Measurements from ENCODE around the gene ADAMTS18.
A peak's percentile ranks its signal among the peaks of the same experiment; 100 is the strongest.

The ADAMTS18 gene

DNA sequence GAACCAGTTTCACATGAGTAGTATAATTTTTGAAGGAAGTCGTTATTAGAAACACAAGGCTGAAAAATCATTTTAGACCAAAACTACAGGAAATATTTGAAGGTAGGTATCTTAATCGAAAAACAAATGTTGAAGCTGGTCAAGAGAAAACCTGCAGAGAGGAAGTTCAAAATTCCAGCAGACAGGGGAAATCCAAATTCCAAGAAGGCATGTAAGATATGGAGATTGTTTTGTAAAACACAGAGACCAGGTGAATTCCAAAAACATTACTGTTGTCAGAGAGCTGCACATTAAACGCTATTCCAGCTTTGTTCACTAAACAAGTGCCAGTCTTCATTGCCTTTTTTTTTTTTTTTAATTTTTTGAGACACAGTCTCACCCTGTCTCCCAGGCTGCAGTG, 38.4 kb downstream of the ADAMTS18 start:
- DNase-seq (ENCODE audit: low spot score), result no peak

DNA sequence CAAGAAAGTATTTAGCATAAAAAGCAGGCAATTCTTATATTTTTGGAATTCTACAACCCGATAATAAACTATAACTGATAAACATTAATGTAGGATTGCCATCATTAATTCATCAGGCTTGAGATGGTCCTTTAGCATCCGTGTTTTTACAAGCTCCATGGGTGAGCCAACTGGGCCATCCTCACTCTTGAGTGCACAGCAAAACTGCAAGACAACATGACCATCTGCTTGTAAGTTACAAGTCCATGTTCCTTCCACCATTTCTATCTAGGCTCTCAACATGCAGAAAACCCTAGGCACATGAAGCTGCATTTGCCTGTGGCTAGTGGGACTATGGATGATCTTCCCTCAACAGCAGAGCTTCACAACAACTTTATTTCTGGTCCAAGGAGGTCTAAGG, 40.1 kb downstream of the ADAMTS18 start:
- no peak for DNase-seq (ENCODE audit: low spot score)

DNA sequence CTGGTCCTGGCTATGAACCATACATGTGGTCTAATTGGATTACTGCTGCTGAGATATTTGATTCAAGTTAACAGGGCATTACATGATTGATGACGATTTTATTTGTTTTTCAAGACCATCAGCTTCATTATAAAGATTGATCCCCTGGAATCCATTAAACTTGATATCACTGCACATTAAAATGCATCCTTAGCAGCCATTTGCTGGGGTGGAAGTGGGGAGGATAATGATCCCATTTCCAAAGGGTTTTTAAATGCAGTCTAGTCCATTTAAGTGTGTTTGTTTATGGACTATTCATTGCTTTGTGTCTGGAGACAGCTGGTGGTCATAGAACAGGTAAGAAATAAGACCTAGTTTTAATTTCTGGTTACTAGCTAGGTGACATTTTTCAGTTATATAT, 40.9 kb downstream of the ADAMTS18 start:
- no peak for DNase-seq (ENCODE audit: low spot score)

DNA sequence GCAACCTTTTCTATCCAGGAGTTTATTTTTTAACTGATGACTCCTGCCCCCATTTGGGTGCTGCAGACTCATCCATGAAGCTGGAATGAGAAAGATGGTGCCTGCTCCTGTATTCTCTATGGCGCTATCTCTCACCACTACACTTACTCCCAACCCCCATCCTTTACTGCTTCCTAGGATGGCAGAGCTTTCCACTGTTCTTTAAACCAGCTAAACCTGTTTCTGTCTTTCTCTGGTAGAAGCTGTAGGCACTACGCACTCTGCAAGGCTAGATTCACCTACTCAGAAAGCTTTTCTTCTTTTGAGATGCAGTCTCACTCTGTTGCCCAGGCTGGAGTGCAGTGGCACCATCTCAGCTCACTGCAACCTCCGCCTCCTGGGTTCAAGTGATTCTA, 47.0 kb downstream of the ADAMTS18 start:
- DNase-seq (ENCODE audit: low spot score), result no peak

DNA sequence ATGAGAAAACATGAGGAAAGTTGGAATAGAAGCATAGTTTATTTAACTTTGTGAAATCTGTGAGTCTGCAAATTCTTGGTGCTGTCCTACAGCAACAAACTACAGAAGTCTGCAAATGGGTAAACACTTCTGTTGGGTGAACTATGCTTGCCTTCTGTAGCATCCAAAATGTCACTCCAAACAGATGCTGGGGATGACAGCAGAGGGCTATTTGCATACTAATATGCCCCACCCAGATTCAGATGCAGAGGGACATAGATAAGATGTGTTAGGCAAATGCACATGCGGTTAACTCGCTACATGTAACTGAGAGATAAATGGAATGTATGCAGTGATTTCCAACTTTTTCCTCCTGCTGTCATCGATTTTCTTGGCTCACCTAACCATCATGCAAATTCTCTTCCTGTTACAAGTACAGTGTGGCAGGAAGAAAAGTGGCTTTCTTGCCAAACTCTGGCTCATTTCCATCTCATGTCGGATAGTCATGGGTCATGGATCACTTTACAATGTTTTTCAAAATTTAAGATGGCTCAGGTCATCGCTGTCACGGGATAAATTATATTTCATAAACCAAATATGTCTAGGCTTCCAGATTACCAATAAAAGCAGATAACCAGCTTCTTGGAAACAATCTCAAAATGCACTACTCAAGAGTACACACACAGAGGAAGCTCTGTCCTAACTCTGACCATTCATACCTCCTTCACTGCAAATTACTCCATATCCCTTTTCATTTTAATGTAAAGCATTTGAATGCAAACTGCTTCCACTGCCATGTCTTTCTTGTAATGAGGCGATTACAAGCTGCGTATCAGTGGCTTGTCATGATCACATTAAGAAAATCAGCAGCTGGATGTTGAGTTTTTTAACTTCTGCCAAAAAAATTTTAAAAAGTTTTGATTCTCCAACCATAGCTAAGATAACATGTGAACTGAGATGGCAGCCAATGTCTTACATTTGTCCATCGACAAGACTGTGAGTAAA, 47.7 kb downstream of the ADAMTS18 start:
- DNase-seq (ENCODE audit: low spot score), result no peak

DNA sequence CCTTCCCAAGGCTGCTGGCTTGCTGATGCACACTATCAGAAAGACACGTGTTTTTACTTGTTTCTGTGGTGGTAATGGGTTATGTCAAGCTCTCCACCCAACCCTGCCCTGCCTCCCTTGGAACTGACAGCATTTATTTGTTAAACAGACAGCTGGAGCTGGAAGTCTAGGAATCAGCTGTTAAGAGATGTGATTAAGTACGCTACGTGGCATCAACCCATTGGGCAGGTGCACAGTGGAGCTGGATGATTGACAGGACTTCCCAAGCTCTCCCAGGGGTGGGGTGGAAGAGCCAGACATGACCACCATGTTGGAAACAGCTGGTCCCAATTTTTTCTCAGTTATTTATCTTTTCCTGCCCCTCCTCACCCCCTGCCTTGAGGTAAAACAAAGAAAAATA, 49.4 kb downstream of the ADAMTS18 start:
- DNase-seq (ENCODE audit: low spot score), result no peak

DNA sequence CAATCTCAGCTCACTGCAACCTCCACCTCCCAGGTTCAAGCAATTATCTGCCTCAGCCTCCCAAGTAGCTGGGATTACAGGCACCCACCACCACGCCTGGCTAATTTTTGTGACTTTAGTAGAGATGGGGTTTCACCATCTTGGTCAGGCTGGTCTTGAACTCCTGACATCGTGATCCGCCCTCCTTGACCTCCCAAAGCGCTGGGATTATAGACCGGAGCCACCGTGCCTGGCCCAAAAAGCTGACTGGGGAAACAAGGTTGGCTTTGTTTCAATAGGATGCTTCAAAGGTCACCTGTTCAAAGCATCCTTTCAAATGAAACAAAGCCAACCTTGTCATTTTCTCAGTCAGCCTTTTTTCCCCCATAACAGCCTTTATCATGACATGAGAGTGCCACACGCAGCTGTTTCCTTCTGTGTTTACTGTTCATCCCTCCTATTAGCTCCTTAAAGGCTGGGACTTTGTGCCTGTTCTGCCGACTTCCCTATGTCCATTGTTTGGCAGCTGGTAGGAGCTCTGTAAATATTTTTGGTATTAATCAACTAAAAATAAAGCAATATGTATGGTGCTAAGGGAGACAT, 51.1 kb downstream of the ADAMTS18 start:
- DNase-seq (ENCODE audit: low spot score), result no peak

DNA sequence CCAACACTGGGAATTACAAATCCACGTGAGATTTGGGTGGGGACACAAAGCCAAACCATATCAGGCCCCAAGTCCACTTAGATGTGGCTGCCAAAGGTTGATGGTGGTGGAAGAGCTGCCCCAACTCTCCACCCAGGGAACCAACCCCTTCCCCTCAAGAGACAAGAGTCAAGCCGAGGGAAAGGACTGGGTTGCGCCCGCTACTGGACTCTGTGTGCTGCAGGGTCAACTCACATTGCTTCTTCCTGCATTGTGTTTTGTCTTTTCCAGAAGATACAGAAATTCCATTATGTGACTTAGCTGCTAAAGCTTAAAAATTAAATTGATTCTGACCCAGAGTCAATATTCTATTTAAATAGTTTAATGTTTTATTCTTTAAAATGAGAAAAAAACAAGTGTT, 58.5 kb downstream of the ADAMTS18 start:
- no peak for DNase-seq (ENCODE audit: low spot score)

DNA sequence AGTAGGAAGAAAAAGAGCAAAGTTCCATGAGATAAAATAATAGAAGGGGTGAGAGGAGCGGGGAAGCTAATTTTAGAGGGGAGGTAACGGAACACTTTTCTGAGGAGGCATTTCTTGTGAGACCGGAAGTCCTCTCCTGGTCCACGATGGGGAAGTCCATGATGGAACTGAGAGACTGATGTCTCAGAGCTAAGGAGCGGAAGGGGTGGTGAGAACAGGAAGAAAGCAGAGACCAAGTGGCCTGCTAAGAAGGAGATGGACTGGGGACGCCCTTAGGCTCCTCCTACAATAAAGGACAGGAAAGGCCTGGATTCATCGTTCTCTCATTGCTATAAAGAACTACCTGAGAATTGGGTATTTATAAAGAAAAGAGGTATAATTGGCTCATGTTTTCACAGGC, 59.4 kb downstream of the ADAMTS18 start:
- no peak for DNase-seq (ENCODE audit: low spot score)

DNA sequence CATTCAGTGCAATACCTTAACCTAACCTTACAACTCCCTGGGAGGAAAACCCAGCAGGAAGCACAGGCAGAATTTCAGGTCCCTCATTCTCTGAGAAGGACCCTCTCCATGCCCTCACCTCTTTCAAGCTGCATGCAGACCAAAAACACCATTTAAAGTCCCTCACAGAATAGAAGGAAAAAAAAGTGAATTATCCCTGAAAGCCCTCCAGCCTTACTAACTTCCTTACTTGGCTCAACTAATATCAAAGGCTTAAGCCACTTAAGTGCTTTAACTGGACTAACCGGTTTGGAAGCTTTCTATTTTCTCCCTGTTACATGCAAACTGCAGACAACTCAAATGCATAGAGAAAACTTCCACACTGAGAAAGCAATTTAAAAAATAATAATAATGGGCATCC, 60.5 kb downstream of the ADAMTS18 start:
- no peak for DNase-seq (ENCODE audit: low spot score)

DNA sequence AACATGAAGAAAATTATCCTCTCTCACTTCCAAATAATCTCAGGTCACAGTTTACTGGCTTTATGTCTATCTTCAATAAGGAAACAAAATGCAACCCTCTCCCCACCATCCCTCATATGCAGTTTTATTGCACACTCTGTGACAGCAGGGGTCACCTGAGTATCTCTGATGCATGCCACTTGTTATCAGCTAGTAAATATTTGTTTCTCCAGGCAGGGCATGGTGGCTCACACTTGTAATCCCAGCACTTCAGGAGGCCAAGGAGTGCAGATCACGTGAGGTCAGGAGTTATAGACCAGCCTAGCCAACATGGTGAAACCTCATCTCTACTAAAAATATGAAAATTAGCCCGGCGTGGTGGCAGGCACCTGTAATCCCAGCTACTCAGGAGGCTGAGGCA, 61.1 kb downstream of the ADAMTS18 start:
- no peak for DNase-seq (ENCODE audit: low spot score)

DNA sequence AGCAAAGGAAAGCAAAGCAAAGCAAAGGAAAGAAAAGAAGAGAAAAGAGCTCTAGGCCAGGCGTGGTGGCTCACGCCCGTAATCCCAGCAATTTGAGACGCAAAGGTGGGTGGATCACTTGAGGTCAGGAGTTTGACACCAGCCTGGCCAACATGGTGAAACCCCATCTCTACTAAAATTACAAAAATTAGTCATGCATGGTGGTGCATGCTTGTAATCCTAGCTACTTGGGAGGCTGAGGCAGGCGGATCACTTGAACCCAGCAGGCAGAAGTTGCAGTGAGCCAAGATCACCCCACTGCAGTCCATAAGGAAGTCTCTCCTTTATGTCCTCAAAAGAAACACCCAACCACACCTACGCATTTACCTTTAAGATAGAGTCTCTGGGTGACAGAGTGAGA, 70.1 kb downstream of the ADAMTS18 start:
- no peak for DNase-seq (ENCODE audit: low spot score)

DNA sequence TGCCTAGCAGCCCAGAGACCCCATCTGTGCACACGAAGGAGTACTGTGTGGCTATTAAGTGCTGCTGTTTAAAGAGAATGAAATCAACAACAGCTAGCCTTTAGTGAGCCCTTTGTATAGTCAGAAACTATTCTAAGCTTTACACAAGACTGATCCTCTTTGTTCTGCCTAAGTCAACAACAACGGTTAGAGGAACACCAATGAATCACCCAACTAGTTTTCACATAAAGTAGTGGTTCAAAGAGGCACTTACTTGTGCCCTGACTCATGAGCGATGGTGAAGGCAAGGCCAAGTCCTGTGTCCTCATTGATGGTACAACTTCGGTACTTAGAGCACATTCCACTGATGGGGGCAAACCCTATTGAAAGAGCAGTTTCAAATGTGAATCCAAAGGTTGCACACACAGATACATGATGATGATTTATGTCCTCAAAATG, 75.8 kb downstream of the ADAMTS18 start:
- DNase-seq (ENCODE audit: low spot score), result peak; percentile 71

DNA sequence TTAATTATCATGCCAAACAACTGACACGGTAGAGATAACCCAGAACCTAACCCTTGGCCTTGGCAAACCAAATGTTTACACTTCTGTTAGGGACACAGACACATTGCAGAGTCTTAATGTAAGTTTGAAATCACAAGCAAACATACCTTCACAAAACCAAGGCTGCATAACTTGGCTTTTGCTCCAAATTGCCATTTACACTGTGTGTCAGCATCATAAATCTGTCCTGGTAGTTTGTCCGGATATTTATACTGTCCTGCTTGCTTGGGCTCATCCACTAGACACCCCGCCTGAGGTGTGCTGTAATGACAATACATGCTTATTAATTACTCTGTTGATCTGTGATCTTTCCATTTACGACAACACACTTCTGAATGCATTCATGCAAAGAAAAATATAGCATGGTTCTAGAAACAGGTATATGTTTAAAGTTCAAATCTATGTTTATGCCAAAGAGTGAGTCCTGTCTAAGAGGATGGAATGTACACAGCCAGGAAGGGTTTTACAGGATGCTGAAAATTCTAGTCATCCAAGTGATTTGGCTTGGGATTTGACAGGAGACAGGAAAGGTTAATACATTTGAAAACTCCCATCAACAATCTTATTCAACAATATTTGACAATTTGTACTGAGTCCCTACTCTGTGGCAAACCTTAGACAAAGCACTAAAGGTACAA, 81.1 kb downstream of the ADAMTS18 start:
- DNase-seq (ENCODE audit: low spot score), result no peak

DNA sequence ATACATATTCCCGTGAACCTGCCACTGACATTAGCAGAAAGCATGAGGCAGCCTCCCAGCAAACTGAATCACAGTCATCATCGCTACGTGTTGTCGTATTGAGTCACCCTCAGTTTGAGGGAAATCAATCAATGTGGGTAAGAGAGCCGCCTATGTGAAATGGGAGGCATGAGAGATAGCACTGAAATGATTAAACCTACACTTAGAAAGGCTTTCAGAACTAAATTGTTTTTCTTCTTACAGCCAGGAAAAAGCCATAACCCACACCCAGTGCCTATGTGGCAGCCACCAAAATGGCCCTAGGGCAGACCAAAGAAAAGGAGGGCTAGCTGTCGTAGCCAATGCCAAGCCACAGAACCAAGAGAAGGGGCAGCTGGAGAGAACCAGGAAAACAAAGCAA, 90.5 kb downstream of the ADAMTS18 start:
- no peak for DNase-seq (ENCODE audit: low spot score)

DNA sequence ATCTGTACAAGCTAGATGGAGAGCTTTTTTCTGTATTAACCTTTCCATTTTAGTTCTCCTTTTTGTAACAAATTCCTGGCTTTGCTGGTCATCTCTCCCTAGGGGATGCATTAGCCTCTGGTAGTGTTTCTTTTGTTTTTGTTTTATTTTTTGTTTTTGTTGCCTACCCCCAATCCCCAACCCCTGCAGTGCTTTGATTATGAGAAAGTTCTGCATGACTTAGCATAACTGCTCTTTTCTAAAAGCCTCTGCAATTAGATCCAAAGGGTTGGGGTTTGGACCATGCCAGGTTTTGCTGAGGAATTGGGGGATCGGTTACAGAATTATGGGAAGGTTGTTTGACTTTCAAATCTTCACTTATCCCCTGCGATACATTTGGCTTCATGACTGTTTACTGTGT, 98.2 kb downstream of the ADAMTS18 start:
- DNase-seq (ENCODE audit: low spot score), result no peak

DNA sequence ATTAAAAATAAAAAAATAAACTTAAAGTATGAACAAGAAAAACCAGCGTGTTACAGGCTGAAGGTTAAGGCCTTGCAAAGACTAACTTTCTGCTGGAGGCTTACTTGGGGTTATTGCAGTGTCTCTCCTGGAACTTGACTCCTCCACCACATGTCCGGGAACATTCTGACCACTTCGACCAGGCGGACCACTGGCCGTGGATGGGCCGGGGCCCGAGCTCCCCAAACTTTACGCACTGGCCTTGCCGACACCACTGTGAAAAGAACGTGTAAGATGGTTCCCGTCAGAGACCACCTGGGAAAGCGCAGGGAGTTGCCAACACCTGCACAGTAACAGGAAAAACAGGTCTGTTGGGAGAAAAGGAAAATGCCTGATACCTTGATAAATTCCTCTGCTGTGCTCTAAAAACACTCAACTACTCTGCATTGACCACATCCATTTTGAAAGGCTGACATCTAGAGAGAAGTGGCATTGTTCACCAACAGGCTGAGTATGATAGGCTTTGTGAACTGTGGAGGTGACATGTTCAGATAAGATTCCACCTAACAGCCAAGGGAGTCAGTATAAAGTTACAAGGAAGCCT, 99.1 kb downstream of the ADAMTS18 start:
- no peak for DNase-seq (ENCODE audit: low spot score)

DNA sequence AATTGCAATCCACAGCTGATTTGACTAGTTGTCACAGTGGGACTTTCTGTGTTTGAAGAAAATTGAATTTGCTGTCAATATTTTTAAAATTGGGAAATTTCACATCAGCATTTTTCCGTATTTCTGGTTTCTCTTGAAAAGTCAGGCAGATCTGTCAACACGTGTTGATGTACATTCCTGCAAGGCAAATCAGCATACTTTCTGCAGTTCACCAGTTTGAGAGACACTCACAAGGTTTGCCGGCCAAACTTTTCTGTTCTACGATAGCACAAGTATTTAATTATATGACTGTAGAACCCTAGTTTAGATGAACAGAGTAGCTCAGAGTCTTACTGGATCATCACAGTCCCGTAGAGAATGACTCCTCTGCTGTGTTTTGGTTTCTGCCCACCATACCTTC, 102.0 kb downstream of the ADAMTS18 start:
- no peak for DNase-seq (ENCODE audit: low spot score)

DNA sequence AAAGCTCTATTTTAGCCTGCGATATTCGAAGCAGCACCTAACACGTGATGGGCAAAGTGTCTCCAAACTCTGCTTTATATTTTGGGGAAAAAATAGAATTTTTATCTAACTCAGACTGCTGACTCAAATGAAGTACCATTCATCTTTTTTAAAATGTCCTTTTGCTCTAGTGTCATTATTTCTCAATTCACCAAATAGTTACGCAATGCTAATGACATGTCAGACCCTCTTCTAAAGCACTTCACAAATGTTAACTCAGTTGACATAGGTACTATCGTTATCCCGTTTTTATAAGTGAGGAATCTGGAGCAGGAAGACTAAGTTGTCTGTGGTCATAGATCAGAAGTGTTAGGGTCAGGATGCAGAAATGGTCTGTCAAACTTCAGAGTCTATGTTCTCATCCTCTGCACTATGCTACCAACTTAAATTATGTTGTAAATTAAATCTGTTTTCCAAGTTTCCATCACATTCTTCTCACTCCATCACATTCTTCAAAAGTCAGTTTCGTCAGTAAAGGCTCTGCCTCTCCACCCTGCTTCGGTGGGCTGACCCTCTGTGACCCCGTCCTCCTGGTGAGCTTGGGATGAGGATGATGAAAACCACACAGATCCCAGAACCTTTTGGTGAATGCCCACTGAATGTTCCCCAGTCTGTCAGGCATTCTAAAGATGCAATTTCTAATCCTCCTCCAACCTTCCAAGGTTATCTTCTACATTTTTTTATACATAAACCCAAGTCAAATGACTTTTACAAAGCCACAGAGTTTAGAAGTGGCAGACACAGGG, 102.8 kb downstream of the ADAMTS18 start:
- no peak for DNase-seq (ENCODE audit: low spot score)

DNA sequence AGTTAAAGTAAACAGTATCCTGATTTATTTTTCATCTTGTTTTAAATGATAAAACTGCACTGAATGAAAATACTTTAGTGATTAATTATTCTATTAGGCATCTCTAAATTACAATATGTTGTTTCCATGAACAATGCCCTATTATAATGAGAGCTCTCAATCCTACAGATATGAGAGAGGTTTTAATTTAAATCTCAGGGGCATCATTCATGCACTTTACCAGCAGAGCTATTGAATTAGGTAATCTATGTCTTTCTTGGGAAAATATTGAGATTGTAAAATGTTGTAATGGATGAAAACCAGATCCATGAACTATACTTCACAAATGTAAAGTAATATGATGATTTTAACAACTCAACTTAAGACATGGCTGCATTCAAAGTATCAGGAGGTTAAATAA, 103.8 kb downstream of the ADAMTS18 start:
- DNase-seq (ENCODE audit: low spot score), result no peak

DNA sequence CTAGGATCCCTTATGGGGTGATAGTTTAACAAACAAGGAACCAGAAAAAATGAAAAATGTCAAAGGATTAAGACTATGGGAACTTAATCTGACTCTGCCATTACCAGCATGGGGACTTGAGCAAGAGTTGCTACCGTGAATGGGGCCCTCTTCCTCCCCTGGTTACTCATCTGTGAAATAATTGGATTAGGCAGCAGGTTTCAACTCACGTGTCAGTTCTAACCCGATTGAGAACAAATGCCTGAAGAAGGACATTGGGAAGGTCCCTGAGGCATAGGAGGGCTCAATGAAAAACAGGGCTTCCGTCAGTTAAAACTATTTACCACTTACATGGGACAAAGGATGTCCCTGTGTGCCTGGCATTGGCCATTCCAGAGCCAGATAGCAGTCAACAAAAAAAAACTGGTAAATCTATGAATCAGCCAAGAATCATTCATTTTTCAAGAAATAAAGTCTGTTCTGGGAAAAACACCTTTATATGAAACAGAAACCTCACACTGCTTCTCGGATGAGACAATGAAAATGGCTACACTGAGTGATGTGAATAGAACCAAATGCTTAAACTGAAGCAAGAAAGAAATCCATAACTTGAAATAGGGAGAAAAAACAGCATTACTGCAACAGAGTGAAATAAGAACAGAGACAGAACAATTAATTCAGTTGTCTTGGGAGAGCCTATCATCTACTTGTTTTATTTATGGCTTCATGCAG, 104.3 kb downstream of the ADAMTS18 start:
- DNase-seq (ENCODE audit: low spot score), result no peak

All from globus pallidus (tissue), 1 donor.